IPS-15b (cell line): Measurements from ENCODE around the gene TMEM164.

Experiments used
- H3K27me3 ChIP-seq: one replicate; pipeline ENCODE4 v1.6.1; 2013; ENCODE audit warnings: low read length; ENCODE audit not compliant: control insufficient read depth, insufficient read depth
- H3K36me3 ChIP-seq: one replicate; pipeline ENCODE4 v1.6.1; 2013; ENCODE audit warnings: low read length; ENCODE audit not compliant: control insufficient read depth, insufficient read depth
- H3K4me1 ChIP-seq: one replicate; pipeline ENCODE4 v1.6.1; 2013; ENCODE audit warnings: mild to moderate bottlenecking, low read length; ENCODE audit not compliant: control insufficient read depth, insufficient read depth
- H3K4me3 ChIP-seq: one replicate; pipeline ENCODE4 v1.5.1; 2013; ENCODE audit warnings: low read depth, low read length
- H3K9ac ChIP-seq: one replicate; pipeline ENCODE4 v1.6.1; 2013; ENCODE audit warnings: low read depth, mild to moderate bottlenecking, low read length
- H3K9me3 ChIP-seq: one replicate; pipeline ENCODE4 v1.6.1; 2013; ENCODE audit warnings: mild to moderate bottlenecking, low read length; ENCODE audit not compliant: control insufficient read depth, insufficient read depth

Gene TMEM164

DNA sequence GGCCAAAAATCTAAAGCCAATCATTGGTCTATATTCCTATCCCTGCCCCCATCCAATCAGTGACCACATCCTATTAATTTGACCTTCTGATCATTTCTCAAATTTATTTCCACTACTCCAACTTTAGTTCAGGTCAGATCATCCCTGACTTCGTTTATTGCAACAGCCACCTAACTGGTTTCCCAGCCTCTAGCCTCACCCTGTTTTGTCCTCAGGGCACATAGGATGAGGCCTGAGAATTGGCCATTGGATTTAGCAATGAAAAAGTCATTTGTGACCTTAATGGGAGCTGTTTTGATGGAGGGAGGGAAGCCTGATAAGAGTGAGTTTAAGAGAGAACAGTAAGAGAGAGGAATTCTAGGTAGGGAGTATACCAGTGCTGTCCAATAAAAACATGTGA lies 160.0 kb downstream of the TMEM164 start:
- Histone ChIP-seq H3K27me3 (no peaks in the 10 kb centered on the region), H3K9ac (no peak overlapping the region), H3K9me3 (no peaks in the 10 kb centered on the region), H3K4me1 (peaks cover 10% of the 10 kb centered on the region), H3K36me3 (no peaks in the 10 kb centered on the region), H3K4me3 (no peak overlapping the region)

- Histone ChIP-seq H3K27me3 (no peaks in the 10 kb centered on the region), H3K4me1 (peaks cover 10% of the 10 kb centered on the region), H3K36me3 (no peaks in the 10 kb centered on the region), H3K4me3 (no peak overlapping the region), H3K9ac (no peak overlapping the region), H3K9me3 (no peaks in the 10 kb centered on the region)
These were observed 160.6 kb downstream of the TMEM164 start for GRCh38 chrX:110163488-110163887.

- Histone ChIP-seq H3K9ac (no peak overlapping the region), H3K4me1 (peaks cover 3% of the 10 kb centered on the region), H3K36me3 (no peaks in the 10 kb centered on the region), H3K27me3 (no peaks in the 10 kb centered on the region), H3K4me3 (no peak overlapping the region), H3K9me3 (no peaks in the 10 kb centered on the region)
These were observed 165.1 kb downstream of the TMEM164 start for GRCh38 chrX:110167952-110168451.

DNA sequence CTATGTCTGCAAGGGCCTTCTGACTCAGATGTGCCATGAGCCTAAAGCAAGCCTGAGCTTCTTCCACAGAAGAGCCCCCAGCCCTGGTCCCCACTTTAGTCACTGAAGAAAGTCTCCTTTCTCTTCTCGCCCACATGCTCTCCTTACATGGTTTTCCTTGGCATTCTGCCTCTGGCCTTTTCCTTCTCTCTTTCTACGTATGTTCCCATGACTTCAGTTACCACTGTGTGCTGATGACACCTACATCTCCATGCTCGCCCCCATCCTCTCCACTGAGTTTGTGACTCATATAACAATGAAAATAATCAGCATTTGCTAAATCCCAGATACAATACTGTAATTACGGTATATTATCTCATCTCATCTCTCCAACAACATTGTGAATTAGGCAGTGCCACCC lies 165.7 kb downstream of the TMEM164 start:
- Histone ChIP-seq H3K36me3 (no peaks in the 10 kb centered on the region), H3K4me3 (no peak overlapping the region), H3K27me3 (no peaks in the 10 kb centered on the region)

DNA sequence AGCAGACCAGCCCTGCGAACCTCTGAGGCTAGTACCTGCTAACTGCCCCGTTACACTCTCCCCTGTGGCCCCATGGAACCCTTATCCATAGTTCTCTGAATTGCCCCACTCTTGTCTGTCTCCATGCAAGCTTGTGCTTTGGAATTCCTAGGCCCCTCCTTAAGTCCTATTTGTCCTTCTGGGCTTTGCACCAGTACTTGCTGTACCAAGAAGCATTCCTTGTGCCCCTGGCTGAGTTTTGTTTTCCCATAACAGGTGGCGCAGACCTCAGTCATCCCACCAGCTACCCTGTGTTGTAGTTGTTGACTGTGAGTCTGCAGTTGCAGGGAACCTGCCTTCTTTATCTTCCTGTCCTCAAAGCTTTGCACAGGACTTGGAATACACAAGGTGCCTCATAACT lies 167.1 kb downstream of the TMEM164 start:
- Histone ChIP-seq H3K9me3 (no peaks in the 10 kb centered on the region), H3K4me3 (no peak overlapping the region), H3K27me3 (no peaks in the 10 kb centered on the region), H3K4me1 (peaks cover 3% of the 10 kb centered on the region), H3K36me3 (no peaks in the 10 kb centered on the region), H3K9ac (no peak overlapping the region)

More for the DNA sequence above, 165.7 kb downstream of the TMEM164 start:
- Histone ChIP-seq H3K9ac (no peak overlapping the region), H3K4me1 (peaks cover 3% of the 10 kb centered on the region), H3K9me3 (no peaks in the 10 kb centered on the region)

DNA sequence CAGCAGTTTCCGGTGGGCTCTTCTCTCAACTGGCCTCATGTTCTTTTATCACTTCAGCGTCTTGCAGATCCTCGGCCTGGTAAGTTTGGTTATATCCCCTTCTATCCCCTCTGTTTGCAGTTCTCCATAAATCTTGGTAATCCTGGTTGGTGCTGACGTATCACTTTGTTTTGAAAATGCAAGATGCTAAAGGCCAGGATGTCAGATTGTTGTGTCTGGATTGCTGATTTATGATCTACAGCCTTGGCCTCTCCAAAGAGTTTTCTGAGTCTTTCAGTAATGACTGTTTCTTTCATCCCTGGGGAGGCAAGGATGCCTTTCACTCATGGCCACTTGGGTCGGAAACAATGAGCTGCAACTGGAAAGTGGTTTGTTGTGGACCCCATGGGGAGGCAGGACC lies 168.5 kb downstream of the TMEM164 start:
- Histone ChIP-seq H3K4me3 (no peak overlapping the region), H3K9ac (no peak overlapping the region), H3K36me3 (no peaks in the 10 kb centered on the region), H3K4me1 (peaks cover 3% of the 10 kb centered on the region), H3K9me3 (no peaks in the 10 kb centered on the region), H3K27me3 (no peaks in the 10 kb centered on the region)

- H3K4me1 ChIP-seq, result peaks cover 3% of the 10 kb centered on the region
- H3K27me3 ChIP-seq, result no peaks in the 10 kb centered on the region
- H3K9me3 ChIP-seq, result no peaks in the 10 kb centered on the region
- H3K36me3 ChIP-seq, result no peaks in the 10 kb centered on the region
- H3K4me3 ChIP-seq, result no peak overlapping the region
- H3K9ac ChIP-seq, result no peak overlapping the region
These were observed 169.3 kb downstream of the TMEM164 start for GRCh38 chrX:110172215-110172614.

- Histone ChIP-seq H3K4me3 (no peak overlapping the region), H3K27me3 (no peaks in the 10 kb centered on the region), H3K9me3 (no peaks in the 10 kb centered on the region), H3K4me1 (no peaks in the 10 kb centered on the region), H3K36me3 (no peaks in the 10 kb centered on the region), H3K9ac (no peak overlapping the region)
These were observed 170.6 kb downstream of the TMEM164 start for GRCh38 chrX:110173192-110174175.

DNA sequence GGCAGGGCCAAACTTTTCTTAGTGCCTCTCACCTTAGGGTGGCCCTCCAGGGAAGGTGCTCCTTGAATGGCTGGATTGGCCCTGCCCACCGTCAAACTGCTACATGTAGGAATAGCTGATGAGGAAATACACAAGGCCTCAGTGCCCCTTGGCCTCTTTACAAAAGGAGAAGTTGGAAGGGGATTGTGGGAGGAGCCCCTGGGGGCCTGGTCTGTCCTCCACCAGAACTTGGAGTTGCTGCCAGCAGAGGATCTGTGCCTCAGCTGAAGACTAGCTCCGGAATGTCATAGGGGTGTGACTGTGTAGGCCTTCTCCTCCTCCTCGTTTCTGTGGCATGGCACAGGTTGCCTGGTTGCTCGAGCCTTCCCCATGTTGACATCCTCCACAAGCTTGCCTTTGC lies 172.2 kb downstream of the TMEM164 start:
- H3K36me3 ChIP-seq, result no peaks in the 10 kb centered on the region
- no peaks in the 10 kb centered on the region for H3K27me3 ChIP-seq
- no peak overlapping the region for H3K4me3 ChIP-seq
- no peaks in the 10 kb centered on the region for H3K9me3 ChIP-seq
- H3K4me1 ChIP-seq, result no peaks in the 10 kb centered on the region
- H3K9ac ChIP-seq, result no peak overlapping the region

- Histone ChIP-seq H3K9me3 (no peaks in the 10 kb centered on the region), H3K9ac (no peak overlapping the region), H3K36me3 (no peaks in the 10 kb centered on the region), H3K27me3 (no peaks in the 10 kb centered on the region), H3K4me1 (peaks cover 3% of the 10 kb centered on the region), H3K4me3 (no peak overlapping the region)
These were observed 172.8 kb downstream of the TMEM164 start for GRCh38 chrX:110175696-110176095.

- no peak overlapping the region for H3K4me3 ChIP-seq
- H3K9ac ChIP-seq, result no peak overlapping the region
- H3K36me3 ChIP-seq, result no peaks in the 10 kb centered on the region
- H3K4me1 ChIP-seq, result peaks cover 4% of the 10 kb centered on the region
- no peaks in the 10 kb centered on the region for H3K9me3 ChIP-seq
- H3K27me3 ChIP-seq, result no peaks in the 10 kb centered on the region
These were observed 175.4 kb downstream of the TMEM164 start for GRCh38 chrX:110178179-110178865.
